ENCODE results near the gene ALCAM.
A peak's percentile ranks its signal among the peaks of the same experiment; 100 is the strongest.

ALCAM gene

GRCh38 chr3:105356396-105356795 is 10.3 kb upstream of the ALCAM start:
- no peak for DNase-seq (ENCODE audit: low spot score)

- DNase-seq (ENCODE audit: low spot score) = no peak
Measured at GRCh38 chr3:105356988-105357387, 9.7 kb upstream of the ALCAM start.

DNA sequence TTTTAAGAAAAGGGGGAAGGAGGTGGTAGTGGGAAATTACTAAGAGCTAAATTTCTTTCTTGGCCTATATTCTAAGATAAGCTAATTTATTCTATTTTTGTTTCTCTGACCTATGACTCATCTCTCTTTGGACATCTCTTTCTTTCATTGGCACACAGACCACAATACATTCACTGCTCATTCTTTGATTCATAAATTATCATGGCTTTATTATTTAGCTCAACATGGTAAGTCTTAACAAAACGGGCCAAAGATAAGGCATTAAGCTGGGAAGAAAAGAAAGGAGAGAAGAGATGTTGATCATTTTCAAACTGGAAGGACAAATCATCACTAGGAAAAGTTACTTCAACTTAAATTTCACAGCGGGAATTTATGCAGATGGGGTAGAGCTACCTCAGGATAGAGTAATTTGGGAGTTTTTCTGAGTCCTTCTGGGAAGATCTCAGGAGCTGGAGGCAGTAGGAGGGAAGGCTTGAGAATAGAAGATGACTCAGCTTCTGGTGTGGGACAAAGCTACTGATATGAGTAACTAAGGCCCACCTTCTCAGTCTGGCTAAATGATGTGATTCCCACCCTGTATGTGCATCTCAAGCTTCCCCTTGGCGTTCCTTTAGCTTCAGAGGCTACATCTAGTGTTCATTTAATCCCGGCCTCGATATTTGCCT is 7.5 kb upstream of the ALCAM start:
- DNase-seq (ENCODE audit: low spot score) = peak; percentile 65

DNA sequence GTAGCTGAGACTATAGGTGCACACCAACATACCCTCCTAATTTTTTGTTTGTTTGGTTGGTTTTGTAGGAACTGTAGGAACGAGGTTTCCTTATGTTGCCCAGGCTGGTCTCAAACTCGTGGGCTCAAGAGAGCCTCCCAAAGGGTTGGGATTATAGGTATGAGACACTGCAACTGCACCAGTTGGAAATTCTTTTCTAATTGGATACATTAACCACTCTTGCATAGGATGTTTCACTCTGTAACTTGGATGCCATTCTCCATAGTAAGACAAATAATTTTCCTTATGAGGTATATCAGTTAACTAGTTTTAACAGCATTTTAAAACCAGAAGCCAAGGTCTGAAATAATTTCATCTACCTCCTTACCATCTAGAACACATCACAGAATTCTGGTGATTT is 6.7 kb upstream of the ALCAM start:
- peak; percentile 19 for DNase-seq (ENCODE audit: low spot score)

GRCh38 chr3:105362021-105362665 is 4.6 kb upstream of the ALCAM start:
- peak; percentile 79 for DNase-seq (ENCODE audit: low spot score)

GRCh38 chr3:105364128-105364527 is 2.6 kb upstream of the ALCAM start:
- peak; percentile 76 for DNase-seq (ENCODE audit: low spot score)

- DNase-seq (ENCODE audit: low spot score) = peak; percentile 81
Measured at GRCh38 chr3:105365081-105365390, 1.7 kb upstream of the ALCAM start.

DNA sequence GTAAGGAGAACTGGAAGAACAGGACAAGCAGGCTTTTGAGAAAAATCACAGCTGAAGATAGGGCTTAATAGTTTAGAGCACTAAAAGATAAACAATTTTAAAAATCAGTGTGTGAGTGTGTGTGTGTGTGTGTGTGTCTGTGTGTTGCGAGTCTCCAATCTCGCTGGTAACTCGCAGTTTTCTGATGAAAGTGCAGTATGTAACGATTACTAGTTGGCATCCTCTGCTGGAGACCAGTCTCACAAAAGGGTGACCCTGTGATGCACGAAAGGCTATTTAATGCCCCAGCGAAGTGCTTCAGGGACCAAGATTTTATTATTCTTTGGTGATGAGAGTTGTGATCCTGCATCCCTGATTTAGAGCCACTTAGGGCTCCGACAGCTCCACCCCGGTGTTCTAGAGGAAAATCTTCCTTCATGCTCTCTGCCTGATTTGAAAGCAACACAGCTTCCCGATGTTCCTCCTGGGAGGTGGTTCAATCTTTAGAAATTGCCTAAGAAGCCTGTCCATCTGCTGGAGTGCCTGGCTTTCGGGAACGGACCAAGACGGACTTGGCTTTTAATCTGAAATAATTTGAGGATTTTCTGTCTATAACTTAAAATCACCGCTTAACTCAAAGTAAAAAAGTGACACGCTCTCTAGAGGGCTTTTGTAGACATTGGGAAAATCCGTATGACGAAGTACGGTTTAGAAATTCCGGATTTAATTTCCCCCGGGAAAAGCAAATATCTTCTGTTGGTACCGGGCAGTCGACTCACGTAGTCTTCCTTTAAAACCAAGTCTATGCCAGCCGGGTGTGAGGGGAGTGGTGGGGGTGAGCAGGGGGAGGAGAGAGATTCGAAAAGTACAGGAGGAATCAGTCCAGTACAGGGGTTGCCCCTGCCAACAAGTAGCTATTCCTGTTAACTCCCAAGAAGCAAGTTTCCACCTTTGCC is 1.1 kb upstream of the ALCAM start:
- peak; percentile 67 for DNase-seq (ENCODE audit: low spot score)

GRCh38 chr3:105367063-105367405 is 325 bp downstream of the ALCAM start:
- peak; percentile 40 for DNase-seq (ENCODE audit: low spot score)

- DNase-seq (ENCODE audit: low spot score) = peak; percentile 93
Measured at GRCh38 chr3:105367406-105368213, 901 bp downstream of the ALCAM start.

GRCh38 chr3:105368566-105369499 is 2.1 kb downstream of the ALCAM start:
- peak; percentile 91 for DNase-seq (ENCODE audit: low spot score)

DNA sequence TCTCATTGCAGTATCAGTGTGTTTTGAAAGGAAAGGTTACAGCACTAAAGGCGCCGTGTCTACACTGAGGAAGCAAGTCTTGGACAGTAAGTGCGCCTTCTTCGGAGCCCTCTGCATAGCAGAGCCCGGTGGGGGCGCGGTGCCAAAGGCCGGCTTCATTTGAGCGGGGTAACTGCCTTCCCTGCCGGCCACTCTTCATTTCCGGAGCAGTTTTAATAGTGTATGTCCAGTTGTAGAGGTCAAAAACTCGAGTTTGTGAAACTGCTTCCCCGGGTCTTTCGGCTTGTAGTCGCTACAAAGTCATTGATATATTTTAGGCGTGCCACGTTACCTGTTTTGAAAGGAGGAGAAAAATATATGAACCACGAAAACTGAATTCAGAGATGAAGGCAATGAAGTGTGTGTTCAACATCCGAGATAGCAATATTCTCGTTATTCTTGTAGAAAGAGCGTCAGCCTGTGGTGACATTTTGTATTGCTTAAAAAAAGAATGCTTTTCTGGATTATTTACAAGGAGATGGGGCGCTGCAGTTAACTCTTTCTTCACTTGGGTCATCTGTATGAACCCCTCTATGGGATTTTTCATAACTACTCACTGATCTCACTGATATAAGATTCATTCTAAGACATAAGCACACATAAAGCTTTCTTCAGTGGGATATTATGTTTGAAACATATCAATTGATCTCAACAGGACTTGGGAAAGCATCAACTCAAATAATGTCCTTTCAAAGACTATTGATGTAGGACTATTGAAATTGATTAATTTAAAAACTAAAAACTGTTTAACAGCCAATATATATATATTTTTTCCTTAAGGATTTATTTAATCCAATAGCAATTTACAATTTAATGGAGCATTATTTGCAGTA is 3.0 kb downstream of the ALCAM start:
- peak; percentile 75 for DNase-seq (ENCODE audit: low spot score)

GRCh38 chr3:105373383-105373782 is 6.7 kb downstream of the ALCAM start:
- DNase-seq (ENCODE audit: low spot score) = no peak

DNA sequence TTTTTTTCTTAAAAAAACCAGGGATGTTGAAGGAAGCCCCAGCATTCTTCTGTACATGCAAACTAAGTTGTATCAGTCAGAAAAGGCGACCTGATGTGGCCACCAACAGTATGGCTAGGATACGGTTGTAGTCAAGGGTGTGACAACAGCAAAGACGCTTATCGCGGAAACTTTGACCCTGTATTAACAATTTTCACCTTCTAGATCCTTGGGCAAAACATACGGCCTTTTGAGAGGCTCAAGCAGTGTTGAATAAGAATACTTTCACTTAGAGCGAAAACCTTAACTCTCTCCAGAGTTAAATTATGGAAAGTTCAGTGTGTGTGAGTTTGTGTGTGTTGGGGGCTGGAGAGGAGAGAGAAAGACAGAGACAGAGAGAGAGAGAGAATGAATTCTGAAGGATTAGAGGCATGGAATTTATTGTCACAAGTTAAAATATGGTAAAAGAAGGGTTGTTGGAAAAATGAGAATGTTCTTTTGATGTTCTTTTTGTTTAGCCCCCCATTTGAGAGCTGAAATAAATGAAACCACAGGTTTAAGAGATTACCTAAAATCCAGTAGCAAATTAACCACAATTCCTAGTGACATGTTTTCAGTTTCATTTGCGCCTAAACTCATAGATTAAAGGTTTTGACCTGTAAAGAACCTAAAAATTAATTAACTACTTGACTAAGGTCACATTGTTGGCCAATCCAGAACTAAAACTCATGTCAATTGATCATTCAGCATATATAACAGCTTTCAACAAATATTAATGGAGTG is 9.2 kb downstream of the ALCAM start:
- no peak for DNase-seq (ENCODE audit: low spot score)

GRCh38 chr3:105377716-105378115 is 11.0 kb downstream of the ALCAM start:
- DNase-seq (ENCODE audit: low spot score) = no peak

DNA sequence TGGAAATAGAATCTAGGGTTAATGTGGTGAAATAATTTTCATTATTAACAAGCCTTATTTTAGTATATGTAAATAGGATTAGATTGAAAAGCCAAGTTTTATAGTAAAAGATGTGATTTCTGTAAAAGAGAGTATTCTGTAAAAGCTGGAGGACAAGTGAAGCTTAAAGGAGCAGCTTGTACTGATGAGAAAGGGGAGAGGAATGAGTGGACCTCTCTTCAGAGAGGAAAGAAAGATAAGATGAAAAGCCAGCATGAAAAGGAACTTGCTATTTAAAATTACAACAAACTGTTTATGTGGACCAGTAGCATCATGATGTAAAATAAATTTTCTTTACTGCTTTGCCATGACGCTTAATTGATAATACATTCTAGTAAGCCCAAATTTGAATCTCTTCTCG is 18.5 kb downstream of the ALCAM start:
- no peak for DNase-seq (ENCODE audit: low spot score)

DNA sequence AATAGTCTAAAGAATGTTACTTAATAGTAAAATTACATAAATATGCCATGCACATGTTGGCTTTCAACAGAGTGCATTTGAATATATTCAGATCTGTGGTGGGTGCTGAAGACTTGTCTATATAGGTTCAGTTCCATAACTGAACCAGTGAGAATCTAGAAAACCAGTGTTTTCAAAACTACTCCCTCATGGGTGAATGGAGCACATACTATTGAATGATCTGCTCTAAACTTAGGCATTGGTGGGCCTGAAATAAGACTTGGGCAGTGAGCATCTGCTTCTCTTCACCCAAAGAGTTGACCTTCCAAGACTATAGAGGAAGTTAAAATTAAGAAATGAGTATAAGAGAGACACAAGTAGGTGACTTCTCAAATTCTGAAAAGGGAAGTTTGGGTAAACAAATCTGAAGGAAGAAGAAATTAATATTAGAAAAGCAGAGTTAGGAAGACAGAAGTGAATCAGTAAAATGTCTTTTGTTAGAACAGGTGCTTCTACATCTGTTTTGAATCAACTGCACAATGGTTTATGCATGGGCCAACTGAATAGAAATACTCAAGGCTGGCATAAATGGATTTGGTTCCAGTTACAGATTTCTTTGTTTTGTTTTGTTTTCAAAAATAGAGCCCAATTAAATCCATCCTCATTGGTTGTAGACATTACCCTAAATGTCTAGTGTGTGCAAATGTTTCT is 19.3 kb downstream of the ALCAM start:
- no peak for DNase-seq (ENCODE audit: low spot score)

GRCh38 chr3:105387122-105387751 is 20.5 kb downstream of the ALCAM start:
- peak; percentile 90 for DNase-seq (ENCODE audit: low spot score)

Measured in kidney tubule cell (primary cell).